Measurements from ENCODE around the gene FAM162B.

DNA sequence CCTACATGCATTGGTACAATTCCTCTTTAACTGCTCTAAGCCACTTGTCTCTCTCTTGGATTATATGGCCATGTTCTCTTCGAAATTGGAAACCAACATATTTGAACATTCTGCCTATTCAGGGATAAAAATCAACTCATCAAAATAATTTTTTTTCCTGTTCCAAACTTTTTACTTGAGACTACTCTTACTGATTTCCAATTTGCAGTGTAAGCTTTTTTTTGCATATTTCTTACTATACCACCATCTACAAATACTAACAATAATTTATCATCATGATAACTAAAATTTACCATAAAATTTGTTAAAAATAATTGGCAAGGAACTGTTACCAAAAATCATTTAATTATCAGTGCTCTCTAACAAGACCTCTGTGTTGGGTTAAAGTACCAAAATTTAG is 6.9 kb upstream of the FAM162B start:
- TF ChIP-seq, protein P1, sequence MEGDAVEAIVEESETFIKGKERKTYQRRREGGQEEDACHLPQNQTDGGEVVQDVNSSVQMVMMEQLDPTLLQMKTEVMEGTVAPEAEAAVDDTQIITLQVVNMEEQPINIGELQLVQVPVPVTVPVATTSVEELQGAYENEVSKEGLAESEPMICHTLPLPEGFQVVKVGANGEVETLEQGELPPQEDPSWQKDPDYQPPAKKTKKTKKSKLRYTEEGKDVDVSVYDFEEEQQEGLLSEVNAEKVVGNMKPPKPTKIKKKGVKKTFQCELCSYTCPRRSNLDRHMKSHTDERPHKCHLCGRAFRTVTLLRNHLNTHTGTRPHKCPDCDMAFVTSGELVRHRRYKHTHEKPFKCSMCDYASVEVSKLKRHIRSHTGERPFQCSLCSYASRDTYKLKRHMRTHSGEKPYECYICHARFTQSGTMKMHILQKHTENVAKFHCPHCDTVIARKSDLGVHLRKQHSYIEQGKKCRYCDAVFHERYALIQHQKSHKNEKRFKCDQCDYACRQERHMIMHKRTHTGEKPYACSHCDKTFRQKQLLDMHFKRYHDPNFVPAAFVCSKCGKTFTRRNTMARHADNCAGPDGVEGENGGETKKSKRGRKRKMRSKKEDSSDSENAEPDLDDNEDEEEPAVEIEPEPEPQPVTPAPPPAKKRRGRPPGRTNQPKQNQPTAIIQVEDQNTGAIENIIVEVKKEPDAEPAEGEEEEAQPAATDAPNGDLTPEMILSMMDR (IDR thresholded peaks at IDR 0.05): no peak
- no peak for TF ChIP-seq POLR2A (IDR thresholded peaks at IDR 0.05)

Data from prostate gland (tissue), 2 donors.